Heart left ventricle (tissue), 16 donors: ENCODE measurements around the gene LINC01488. TPM values are rescaled to one million over a fixed set of nuclear protein-coding genes. Genes with fewer than 3 reads are reported as not detected.

Experiments used
- ATAC-seq, 4 donors: fragments of 200-7000 bp; cut with Tn5 transposase; one replicate each; pipeline ENCODE4 v1.9.1; 2020 to 2022; ENCODE audit warnings: moderate library complexity in 4 of 4, mild to moderate bottlenecking in 3 of 4, moderate number of reproducible peaks in 1 of 4
- DNase-seq, 5 donors: peaks; one replicate each; pipeline ENCODE4 v3.0.0-alpha.2; 2020
- H3K27ac ChIP-seq, 12 donors: fragments of 200-600 bp; sonication (generic) in 4 of 12; one replicate each; pipeline versions ENCODE4 v1.5.0 to v1.8.0; 2016 to 2022; ENCODE audit warnings: mild to moderate bottlenecking in 2 of 12
- H3K27me3 ChIP-seq, 9 donors: fragments of 200-600 bp; sonication (generic) in 2 of 9; one replicate each; pipeline versions ENCODE4 v1.5.1 to v1.8.0; 2016 to 2022; ENCODE audit warnings: mild to moderate bottlenecking in 3 of 9
- H3K36me3 ChIP-seq, 9 donors: fragments of 200-600 bp; sonication (generic) in 2 of 9; one replicate each; pipeline versions ENCODE4 v1.5.0 to v1.8.0; 2018 to 2022; ENCODE audit warnings: mild to moderate bottlenecking in 2 of 9
- H3K4me1 ChIP-seq, 12 donors: fragments of 200-600 bp; sonication (generic) in 4 of 12; one replicate each; pipeline versions ENCODE4 v1.5.0 to v1.8.0; 2016 to 2022; ENCODE audit warnings: mild to moderate bottlenecking in 3 of 12
- H3K4me3 ChIP-seq, 12 donors: fragments of 200-600 bp; sonication (generic) in 4 of 12; one replicate each; pipeline versions ENCODE4 v1.5.0 to v1.8.0; 2017 to 2022; ENCODE audit warnings: mild to moderate bottlenecking in 9 of 12, moderate library complexity in 4 of 12
- H3K9me3 ChIP-seq, 12 donors: fragments of 200-600 bp; sonication (generic) in 4 of 12; one replicate each; pipeline versions ENCODE4 v1.5.0 to v1.8.0; 2016 to 2022; ENCODE audit warnings: mild to moderate bottlenecking in 1 of 12
- CTCF ChIP-seq, 12 donors: fragments of 200-600 bp; sonication (generic) in 4 of 12; IDR thresholded peaks; one replicate each; pipeline versions ENCODE4 v1.5.0 to v1.8.0; 2018 to 2022; ENCODE audit warnings: antibody characterized with exemption in 12 of 12, mild to moderate bottlenecking in 5 of 12
- POLR2A ChIP-seq, 2 donors: fragments of 450-650 bp; IDR thresholded peaks; one replicate each; pipeline ENCODE4 v1.6.1; 2017; ENCODE audit warnings: antibody characterized with exemption in 2 of 2, mild to moderate bottlenecking in 2 of 2, moderate library complexity in 2 of 2
- WGBS, 4 donors: extraction: QIAGEN DNeasy Blood & Tissue Kit in 2 of 4; methylation state at CpG; one replicate each; pipeline versions ENCODE4 v1.1.5 to v1.1.7; 2013 to 2018; 5-methylcytosine and 5-hydroxymethylcytosine counted together
- intact Hi-C, 10 donors: fragments of 100-400 bp; cut with DNase I; formaldehyde crosslinking; loops; one replicate each; pipeline versions ENCODE4 v1.11.1 to v1.14.2; 2022
- polyA plus RNA-seq, 2 donors: library from polyadenylated mRNA; stranded (reverse); fragments of 200-250 nt; gene quantifications; one replicate each; pipeline ENCODE4 v1.2.3, GENCODE V29; 2013
- total RNA-seq, 9 donors: library from RNA; depleted of rRNA in 2 of 9; stranded (reverse); fragments of >200 nt in 2 of 9; fragmentation: NEBNext Ultra II Directional in 3 of 9; extraction: Animal tissue kit (Norgen Biotek cat#: 25700) in 3 of 9; gene quantifications; one replicate each; pipeline versions ENCODE4 v1.1.0 to v1.2.4, GENCODE V29; 2016 to 2023
- donor health status: ischemic (EF 13 %, LVEDD 7.1; RV severe dilation, severe dysfunction).
- donor health status: healthy with polysubstance abuse.
- donor health status: DM: no; HTN: yes; CAD: no.
- donor health status: DM: no; HTN: no; CAD: no.
- donor health status: ischemic (EF 25% LVEDD 6.9; RV normal size, moderate dysfunction).
- donor health status: ischemic (EF 25% LVEDD 5.7; RV mildly dilated, moderate dysfunction).
- donor health status: healthy.
- donor health status: DM: yes; HTN: yes; CAD: no.
- donor health status: ischemic (EF 35%, LVEDD 5.7; RV mildly dilated, moderate dysfunction).
- donor health status: nonischemic (EF 11% LVEDD 7.7; RV severe dilation, severe dysfunction).
- donor health status: DM: yes; HTN: yes; CAD: no.
- donor health status: PGD.
- donor health status: ischemic (EF 29% LVEDD 5.4; RV normal size, mild dysfunction).
- donor health status: nonischemic (EF 23%, LVEDD 6.1; RV moderate dilation, normal function).

LINC01488 gene
- total and polyA plus RNA-seq, 11 donors: 0.04 to 0.42 (median 0.14) TPM; not detected in 5

- H3K27ac ChIP-seq: no peak overlapping the region
- H3K4me1 ChIP-seq: peaks cover 0 to 6% (median 0%) of the 10 kb centered on the region in 12 donors
- DNase-seq (peak in 2 of 5 donors; percentile 4 to 8), ATAC-seq (no peak)
- no peak for TF ChIP-seq CTCF (IDR thresholded peaks at IDR 0.05)
- TF ChIP-seq POLR2A (IDR thresholded peaks at IDR 0.05): no peak
- no peak overlapping the region for H3K4me3 ChIP-seq
- intact Hi-C loops: no loop called here
- no peaks in the 10 kb centered on the region for H3K27me3 ChIP-seq
- H3K36me3 ChIP-seq: no peaks in the 10 kb centered on the region
- WGBS, 4 donors: 97 to 100% (median 97%) methylated on average over 2 to 5 of the region's 5 CpGs
- peaks cover 0 to 6% (median 0%) of the 10 kb centered on the region in 12 donors for H3K9me3 ChIP-seq
Observed at GRCh38 chr11:69473276-69473845, 8.1 kb upstream of the LINC01488 start.

GRCh38 chr11:69474736-69475135 is 6.7 kb upstream of the LINC01488 start:
- intact Hi-C loops: no loop called here
- H3K27ac ChIP-seq: no peak overlapping the region
- ATAC-seq (no peak), DNase-seq (peak in 2 of 5 donors; percentile 9 to 40)
- WGBS, 4 donors: 96 to 99% (median 97%) methylated on average over 9 of the region's 9 CpGs
- peaks cover 2 to 8% (median 4%) of the 10 kb centered on the region in 12 donors for H3K4me1 ChIP-seq
- H3K4me3 ChIP-seq: no peak overlapping the region
- no peaks in the 10 kb centered on the region for H3K36me3 ChIP-seq
- TF ChIP-seq CTCF (IDR thresholded peaks at IDR 0.05): no peak
- no peak for TF ChIP-seq POLR2A (IDR thresholded peaks at IDR 0.05)
- peaks cover 0 to 6% (median 0%) of the 10 kb centered on the region in 12 donors for H3K9me3 ChIP-seq
- no peaks in the 10 kb centered on the region for H3K27me3 ChIP-seq

- DNase-seq (peak in 2 of 5 donors; percentile 13 to 53), ATAC-seq (no peak)
- no peak overlapping the region for H3K27ac ChIP-seq
- TF ChIP-seq POLR2A (IDR thresholded peaks at IDR 0.05): no peak
- TF ChIP-seq CTCF (IDR thresholded peaks at IDR 0.05): no peak
- H3K9me3 ChIP-seq: peaks cover 0 to 6% (median 0%) of the 10 kb centered on the region in 12 donors
- H3K4me3 ChIP-seq: no peak overlapping the region
- WGBS, 4 donors: 93 to 96% (median 95%) methylated on average over 16 to 19 of the region's 19 CpGs
- intact Hi-C loops: no loop called here
- no peaks in the 10 kb centered on the region for H3K36me3 ChIP-seq
- H3K4me1 ChIP-seq: peaks cover 7 to 14% (median 10%) of the 10 kb centered on the region in 12 donors
- no peaks in the 10 kb centered on the region for H3K27me3 ChIP-seq
Observed at GRCh38 chr11:69475141-69475865, 6.2 kb upstream of the LINC01488 start.

DNA sequence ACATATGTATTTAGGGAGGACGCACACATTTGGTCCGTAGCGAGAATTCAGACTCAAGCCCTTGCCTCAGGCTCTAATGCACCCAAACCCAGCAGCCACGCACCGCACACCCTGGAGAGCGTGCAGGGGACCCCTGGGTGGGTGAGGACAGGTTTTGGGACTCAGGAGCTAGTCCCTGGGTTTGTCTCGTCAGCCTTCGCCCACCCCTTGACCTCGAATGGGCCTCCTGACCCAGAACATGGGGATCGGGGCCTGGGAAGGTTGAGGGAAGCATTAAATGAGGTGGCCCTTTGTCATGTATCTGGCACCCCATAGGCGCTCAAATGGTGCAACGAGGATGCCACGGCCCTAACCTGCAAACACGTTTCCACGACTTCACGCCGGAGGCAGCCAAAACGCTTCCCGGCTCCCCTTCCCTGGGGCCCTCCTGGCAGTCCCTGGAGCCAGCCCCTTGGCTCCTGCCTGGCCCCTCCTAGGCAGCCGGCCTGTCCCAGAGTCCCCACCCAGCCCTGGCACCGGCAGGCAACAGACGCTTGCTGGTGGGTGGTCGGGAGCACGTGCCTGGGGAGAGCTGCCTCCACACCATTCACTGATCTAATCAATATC is 5.5 kb upstream of the LINC01488 start:
- no peak overlapping the region for H3K4me3 ChIP-seq
- H3K4me1 ChIP-seq: peaks cover 9 to 21% (median 16%) of the 10 kb centered on the region in 12 donors
- DNase-seq (peak in 2 of 5 donors; percentile 9 to 36), ATAC-seq (no peak)
- peaks cover 0 to 6% (median 0%) of the 10 kb centered on the region in 12 donors for H3K9me3 ChIP-seq
- H3K36me3 ChIP-seq: no peaks in the 10 kb centered on the region
- H3K27me3 ChIP-seq: no peaks in the 10 kb centered on the region
- no peak overlapping the region for H3K27ac ChIP-seq
- TF ChIP-seq CTCF (IDR thresholded peaks at IDR 0.05) (no peak), POLR2A (IDR thresholded peaks at IDR 0.05) (no peak)
- intact Hi-C loops: no loop called here
- 89 to 96% (median 93%) methylated on average over 22 to 24 of the region's 24 CpGs for WGBS, 4 donors
